CD14-positive monocyte (primary cell): ENCODE data around the gene SUN5. TPM values are rescaled to one million over a fixed set of nuclear protein-coding genes. Genes with fewer than 3 reads are reported as not detected.

Experiments used
- DNase-seq, 3 donors: peaks; one replicate each; pipeline ENCODE4 v3.0.0-alpha.2; 2011 to 2022
- H2AFZ ChIP-seq: 2 replicates; pipeline ENCODE4 v1.6.0; 2012; ENCODE audit warnings: mild to moderate bottlenecking, low read depth, low read length, inconsistent platforms; ENCODE audit not compliant: insufficient read depth, poor library complexity, severe bottlenecking
- H3K27ac ChIP-seq, 2 donors: 1 replicate in 1 of 2; 2 replicates in 1 of 2; pipeline ENCODE4 v1.5.1; 2012 to 2013; ENCODE audit warnings: low read length in 2 of 2, control low read depth in 1 of 2, inconsistent platforms in 1 of 2, low read depth in 1 of 2, mild to moderate bottlenecking in 1 of 2
- H3K27me3 ChIP-seq, 2 donors: one replicate each; pipeline versions ENCODE4 v1.6.0 to v1.6.1; 2011 to 2013; ENCODE audit warnings: low read length in 2 of 2; ENCODE audit not compliant: control insufficient read depth in 2 of 2, insufficient read depth in 2 of 2
- H3K36me3 ChIP-seq, 2 donors: replicated peaks in 1 of 2; 1 replicate in 1 of 2; 2 replicates in 1 of 2; pipeline versions ENCODE4 v1.5.1 to v1.6.1; 2012 to 2013; ENCODE audit warnings: low read length in 2 of 2, control low read depth in 1 of 2, inconsistent platforms in 1 of 2, mild to moderate bottlenecking in 1 of 2; ENCODE audit not compliant: insufficient read depth in 2 of 2, control insufficient read depth in 1 of 2
- H3K4me1 ChIP-seq, 2 donors: 1 replicate in 1 of 2; 2 replicates in 1 of 2; pipeline versions ENCODE4 v1.5.1 to v1.6.1; 2012 to 2013; ENCODE audit warnings: low read length in 2 of 2, control low read depth in 1 of 2, inconsistent platforms in 1 of 2, mild to moderate bottlenecking in 1 of 2, moderate library complexity in 1 of 2; ENCODE audit not compliant: insufficient read depth in 2 of 2, control insufficient read depth in 1 of 2
- H3K4me2 ChIP-seq: replicated peaks from 2 replicates; pipeline ENCODE3; 2012; ENCODE audit warnings: low read length, moderate library complexity, mild to moderate bottlenecking; ENCODE audit not compliant: poor library complexity, severe bottlenecking; ENCODE audit errors: extremely low read depth
- H3K4me3 ChIP-seq, 3 experiments: fragments of 200-600 bp in 1 of 3; sonication (generic) in 1 of 3; replicated peaks in 1 of 3; 1 replicate in 2 of 3; 2 replicates in 1 of 3; pipeline ENCODE4 v1.5.1; 2011 to 2013; ENCODE audit warnings: low read length in 3 of 3, mild to moderate bottlenecking in 3 of 3, control low read depth in 2 of 3, low read depth in 2 of 3, inconsistent platforms in 1 of 3, moderate library complexity in 1 of 3
- H3K79me2 ChIP-seq: 2 replicates; pipeline ENCODE4 v1.6.0; 2012; ENCODE audit warnings: mild to moderate bottlenecking, control low read depth, inconsistent platforms, low read length, moderate library complexity; ENCODE audit not compliant: insufficient read depth
- H3K9ac ChIP-seq: 2 replicates; pipeline ENCODE4 v1.6.0; 2017; ENCODE audit warnings: low read length, mild to moderate bottlenecking; ENCODE audit not compliant: insufficient read depth, poor library complexity, severe bottlenecking
- H3K9me3 ChIP-seq, 2 donors: replicated peaks in 1 of 2; 1 replicate in 1 of 2; 2 replicates in 1 of 2; pipeline versions ENCODE4 v1.5.1 to v1.6.1; 2012 to 2013; ENCODE audit warnings: low read length in 2 of 2, control low read depth in 1 of 2; ENCODE audit not compliant: control insufficient read depth in 1 of 2, insufficient read depth in 1 of 2
- H4K20me1 ChIP-seq: 2 replicates; pipeline ENCODE4 v1.6.0; 2012; ENCODE audit warnings: mild to moderate bottlenecking, low read length, control low read depth, moderate library complexity; ENCODE audit not compliant: insufficient read depth
- H3K27ac Mint-ChIP-seq, 7 donors: one replicate each; pipeline ENCODE4 v1.8.0; 2020; ENCODE audit warnings: mild to moderate bottlenecking in 7 of 7, mixed read lengths in 7 of 7, moderate library complexity in 6 of 7, inconsistent platforms in 2 of 7
- H3K27me3 Mint-ChIP-seq, 3 donors: one replicate each; pipeline ENCODE4 v1.8.0; 2021 to 2022; ENCODE audit warnings: low read depth in 3 of 3, mild to moderate bottlenecking in 3 of 3, mixed read lengths in 3 of 3, moderate library complexity in 3 of 3, inconsistent platforms in 1 of 3
- H3K36me3 Mint-ChIP-seq, 2 donors: one replicate each; pipeline ENCODE4 v1.8.0; 2020; ENCODE audit warnings: mixed read lengths in 2 of 2, inconsistent platforms in 1 of 2, mild to moderate bottlenecking in 1 of 2
- H3K4me1 Mint-ChIP-seq: one replicate; pipeline ENCODE4 v1.8.0; 2020; ENCODE audit warnings: mild to moderate bottlenecking, mixed read lengths
- H3K4me3 Mint-ChIP-seq, 2 donors: one replicate each; pipeline ENCODE4 v1.8.0; 2020; ENCODE audit warnings: mild to moderate bottlenecking in 2 of 2, mixed read lengths in 2 of 2, moderate library complexity in 1 of 2
- H3K9me3 Mint-ChIP-seq, 7 donors: one replicate each; pipeline ENCODE4 v1.8.0; 2020 to 2022; ENCODE audit warnings: mixed read lengths in 7 of 7, mild to moderate bottlenecking in 6 of 7, moderate library complexity in 6 of 7, inconsistent platforms in 2 of 7
- CTCF ChIP-seq: fragments of 200-600 bp; IDR thresholded peaks from one replicate; pipeline ENCODE4 v1.8.0; 2022; ENCODE audit warnings: antibody characterized with exemption, mild to moderate bottlenecking
- WGBS: methylation state at CpG from one replicate; pipeline ENCODE4 v1.1.5; 2013; ENCODE audit warnings: missing lambda C conversion rate; ENCODE audit not compliant: insufficient coverage; 5-methylcytosine and 5-hydroxymethylcytosine counted together
- intact Hi-C, 2 donors: fragments of 100-400 bp; cut with micrococcal nuclease; formaldehyde crosslinking; loops; one replicate each; pipeline versions ENCODE4 v1.15.0 to v1.15.1; 2023
- polyA plus RNA-seq, 3 donors: library from polyadenylated mRNA; depleted of rRNA in 1 of 3; unstranded in 2 of 3; stranded (reverse) in 1 of 3; fragments of 300-500 nt in 2 of 3; fragments of >200 nt in 1 of 3; fragmentation: Illumina TruSeq in 2 of 3; gene quantifications; 1 replicate in 2 of 3; 2 replicates in 1 of 3; pipeline ENCODE4 v1.2.3, GENCODE V29; 2012 to 2021

The SUN5 gene
- polyA plus RNA-seq, 3 donors, result not detected

- no peaks in the 10 kb centered on the region for H3K79me2 ChIP-seq
Observed at GRCh38 chr20:33028875-33029274, 24.6 kb upstream of the SUN5 start.

GRCh38 chr20:33027769-33028751 lies 23.8 kb upstream of the SUN5 start:
- Histone ChIP-seq H3K4me2 (no peak overlapping the region), H3K27ac (no peak overlapping the region), H3K36me3 (no peaks in the 10 kb centered on the region), H2AFZ (no peak overlapping the region), H3K4me3 (no peak overlapping the region), H3K27me3 (no peaks in the 10 kb centered on the region), H3K9ac (no peak overlapping the region), H4K20me1 (no peaks in the 10 kb centered on the region), H3K9me3 (no peaks in the 10 kb centered on the region), H3K79me2 (no peaks in the 10 kb centered on the region), H3K4me1 (no peaks in the 10 kb centered on the region)
- Mint-ChIP-seq H3K4me3 (no peak overlapping the region), H3K36me3 (no peaks in the 10 kb centered on the region), H3K9me3 (no peaks in the 10 kb centered on the region), H3K27me3 (peaks cover 0 to 2% (median 0%) of the 10 kb centered on the region in 3 donors), H3K4me1 (no peaks in the 10 kb centered on the region), H3K27ac (no peak overlapping the region)
- TF ChIP-seq CTCF, result no peak
- 80% methylated on average over 10 of the region's 12 CpGs for WGBS
- intact Hi-C loops, result no loop called here
- no peak for DNase-seq

More at GRCh38 chr20:33028875-33029274, 24.6 kb upstream of the SUN5 start:
- H3K36me3 ChIP-seq, result no peaks in the 10 kb centered on the region
- no peaks in the 10 kb centered on the region for H3K4me1 ChIP-seq
- Mint-ChIP-seq H3K27ac (no peak overlapping the region), H3K4me3 (no peak overlapping the region), H3K9me3 (no peaks in the 10 kb centered on the region), H3K4me1 (no peaks in the 10 kb centered on the region), H3K27me3 (peaks cover 0 to 2% (median 0%) of the 10 kb centered on the region in 3 donors), H3K36me3 (no peaks in the 10 kb centered on the region)
- H2AFZ ChIP-seq, result no peak overlapping the region
- H3K9ac ChIP-seq, result no peak overlapping the region
- 94% methylated on average over 6 of the region's 7 CpGs for WGBS
- intact Hi-C loops, result no loop called here
- H3K4me3 ChIP-seq, result no peak overlapping the region
- no peak overlapping the region for H3K27ac ChIP-seq
- H3K4me2 ChIP-seq, result no peak overlapping the region
- no peak for TF ChIP-seq CTCF
- DNase-seq, result no peak
- H3K9me3 ChIP-seq, result no peaks in the 10 kb centered on the region
- H3K27me3 ChIP-seq, result no peaks in the 10 kb centered on the region
- no peaks in the 10 kb centered on the region for H4K20me1 ChIP-seq
